Coronary artery (tissue), 2 donors: ENCODE data around the gene HDC.

Experiments used
- DNase-seq: peaks from one replicate; pipeline ENCODE4 v3.0.0-alpha.2; 2017; ENCODE audit warnings: low spot score
- H3K27ac ChIP-seq, 2 donors: fragments of 200-600 bp; sonication (generic); one replicate each; pipeline ENCODE4 v1.5.1; 2016 to 2019
- H3K4me3 ChIP-seq: fragments of 200-600 bp; sonication (generic); 2 replicates; pipeline ENCODE4 v1.5.1; 2016; ENCODE audit warnings: mild to moderate bottlenecking, moderate library complexity
- CTCF ChIP-seq: fragments of 200-600 bp; sonication (generic); IDR thresholded peaks from one replicate; pipeline ENCODE4 v1.5.1; 2019; ENCODE audit warnings: antibody characterized with exemption

HDC gene

GRCh38 chr15:50238255-50238654 is 27.3 kb downstream of the HDC start:
- H3K4me3 ChIP-seq = no peak overlapping the region
- TF ChIP-seq CTCF = no peak
- no peak overlapping the region for H3K27ac ChIP-seq
- DNase-seq = no peak

DNA sequence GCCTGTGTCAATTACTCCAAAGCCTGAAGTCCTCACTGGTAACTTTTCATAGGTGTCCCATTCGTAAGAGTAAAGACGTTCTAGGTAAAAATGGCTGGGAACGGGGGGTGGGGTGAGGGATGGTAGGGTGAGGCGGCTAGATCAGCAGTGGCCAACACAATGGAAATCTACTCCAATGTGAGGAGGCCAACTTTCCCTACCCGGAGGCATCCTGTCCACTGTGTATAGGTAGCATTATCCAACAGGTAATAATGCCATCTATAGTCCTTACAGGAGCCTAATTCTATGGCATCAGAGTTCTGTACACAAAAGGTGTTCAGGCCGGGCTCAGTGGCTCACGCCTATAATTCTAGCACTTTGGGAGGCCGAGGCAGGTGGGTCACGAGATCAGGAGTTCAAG is 29.1 kb downstream of the HDC start:
- no peak for DNase-seq
- Histone ChIP-seq H3K27ac (no peak overlapping the region), H3K4me3 (no peak overlapping the region)
- no peak for TF ChIP-seq CTCF

- TF ChIP-seq CTCF = no peak
- Histone ChIP-seq H3K4me3 (no peak overlapping the region), H3K27ac (no peak overlapping the region)
- no peak for DNase-seq
Observed at GRCh38 chr15:50235794-50236193, 29.7 kb downstream of the HDC start.

DNA sequence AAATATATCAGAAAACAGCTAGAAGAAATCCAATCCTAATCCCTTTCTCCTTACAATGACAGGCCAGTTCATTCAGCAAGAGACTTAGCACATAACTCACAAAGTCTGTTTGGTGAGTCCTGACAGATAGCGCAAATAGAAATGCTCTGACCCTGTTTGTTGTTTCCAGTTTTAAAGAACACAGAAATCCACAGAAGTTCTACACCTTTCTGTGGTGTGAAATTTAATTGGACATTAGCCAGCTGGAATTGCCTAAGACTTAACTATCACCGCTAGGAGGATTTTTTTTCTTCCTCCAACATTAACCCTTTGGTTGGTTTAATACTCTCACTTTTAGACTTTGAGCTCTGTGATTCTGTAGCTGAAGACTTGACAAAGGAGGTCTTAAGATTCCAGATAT is 30.8 kb downstream of the HDC start:
- no peak overlapping the region for H3K27ac ChIP-seq
- no peak for DNase-seq
- no peak for TF ChIP-seq CTCF
- H3K4me3 ChIP-seq = no peak overlapping the region

GRCh38 chr15:50233192-50233736 is 32.3 kb downstream of the HDC start:
- no peak for TF ChIP-seq CTCF
- H3K27ac ChIP-seq = no peak overlapping the region
- no peak overlapping the region for H3K4me3 ChIP-seq
- no peak for DNase-seq

- Histone ChIP-seq H3K4me3 (no peak overlapping the region), H3K27ac (no peak overlapping the region)
- no peak for TF ChIP-seq CTCF
- DNase-seq = no peak
Observed at GRCh38 chr15:50232791-50233190, 32.7 kb downstream of the HDC start.

DNA sequence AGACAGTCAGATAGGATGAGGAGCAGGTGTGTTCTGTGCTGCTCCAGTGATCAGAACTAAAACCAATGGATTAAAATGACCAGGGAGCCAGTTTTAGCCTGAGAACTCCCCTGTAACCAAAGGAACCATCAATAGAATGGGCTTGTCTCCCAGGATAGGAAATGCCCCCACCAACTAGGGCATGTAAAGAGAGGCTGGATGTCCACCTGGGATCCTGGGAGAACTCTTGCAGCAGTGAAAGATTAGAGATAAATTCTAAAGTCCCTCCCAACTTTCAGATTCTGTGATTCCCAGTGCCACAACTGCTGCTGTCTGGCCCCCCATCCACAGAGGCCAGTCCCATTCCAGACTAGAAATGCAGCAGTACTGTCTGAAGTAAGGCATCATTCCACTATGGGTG is 33.8 kb downstream of the HDC start:
- no peak for DNase-seq
- no peak for TF ChIP-seq CTCF
- no peak overlapping the region for H3K27ac ChIP-seq
- H3K4me3 ChIP-seq = no peak overlapping the region
